NCI-H2171 treated with DMSO at 0.1 percent for 48 hours (cell line): Measurements from ENCODE around the gene THSD4.
A peak's percentile ranks its signal among the peaks of the same experiment; 100 is the strongest.

Source experiments
- DNase-seq: peaks from one replicate; lab custom pipeline; 2025; lab: John Stamatoyannopoulos, UW

The THSD4 gene

DNA sequence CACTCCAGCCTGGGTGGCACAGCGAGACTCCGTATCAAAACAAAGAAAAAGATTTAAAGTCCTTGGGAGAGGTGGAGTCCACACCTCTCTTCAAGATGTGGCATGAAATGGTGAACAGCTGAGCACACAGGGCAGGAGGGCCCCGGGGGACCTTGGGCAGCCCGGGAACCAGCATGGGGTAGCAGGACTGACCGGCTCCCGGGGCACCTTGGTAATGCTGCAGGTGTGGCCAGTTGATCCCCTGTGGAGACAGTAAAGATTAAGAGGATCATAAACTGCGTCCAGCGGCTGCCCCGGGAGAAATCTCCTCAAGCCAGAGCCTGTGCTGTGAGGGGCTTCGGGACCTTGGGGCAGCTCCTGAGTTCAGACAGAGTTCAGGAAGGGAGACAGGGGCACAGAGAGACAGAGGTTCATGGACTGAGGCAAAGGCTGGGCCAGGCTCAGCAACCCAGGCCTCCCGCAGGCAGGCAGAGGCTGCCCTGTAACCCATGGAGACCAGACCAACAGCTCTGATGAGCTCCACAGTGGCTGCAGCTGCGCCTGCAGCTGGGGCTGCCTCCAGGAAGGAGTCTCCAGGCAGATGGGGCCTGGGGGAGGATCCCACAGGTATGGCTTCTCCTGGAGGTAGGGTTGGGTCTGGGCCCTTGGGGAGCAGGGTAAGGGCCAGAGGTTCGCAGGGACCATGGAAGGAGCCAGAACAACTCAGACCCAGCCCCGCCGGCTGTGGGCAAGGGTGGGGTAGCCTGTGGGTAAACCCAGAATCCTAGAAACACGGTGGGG lies 695.2 kb downstream of the THSD4 start, which contains the start of gene NR2E3:
TSS of gene NR2E3 (plus strand) at position 299 of the 780 bp plus-strand sequence. CDS start at position 489, 190 bp downstream.
- no peak for DNase-seq

DNA sequence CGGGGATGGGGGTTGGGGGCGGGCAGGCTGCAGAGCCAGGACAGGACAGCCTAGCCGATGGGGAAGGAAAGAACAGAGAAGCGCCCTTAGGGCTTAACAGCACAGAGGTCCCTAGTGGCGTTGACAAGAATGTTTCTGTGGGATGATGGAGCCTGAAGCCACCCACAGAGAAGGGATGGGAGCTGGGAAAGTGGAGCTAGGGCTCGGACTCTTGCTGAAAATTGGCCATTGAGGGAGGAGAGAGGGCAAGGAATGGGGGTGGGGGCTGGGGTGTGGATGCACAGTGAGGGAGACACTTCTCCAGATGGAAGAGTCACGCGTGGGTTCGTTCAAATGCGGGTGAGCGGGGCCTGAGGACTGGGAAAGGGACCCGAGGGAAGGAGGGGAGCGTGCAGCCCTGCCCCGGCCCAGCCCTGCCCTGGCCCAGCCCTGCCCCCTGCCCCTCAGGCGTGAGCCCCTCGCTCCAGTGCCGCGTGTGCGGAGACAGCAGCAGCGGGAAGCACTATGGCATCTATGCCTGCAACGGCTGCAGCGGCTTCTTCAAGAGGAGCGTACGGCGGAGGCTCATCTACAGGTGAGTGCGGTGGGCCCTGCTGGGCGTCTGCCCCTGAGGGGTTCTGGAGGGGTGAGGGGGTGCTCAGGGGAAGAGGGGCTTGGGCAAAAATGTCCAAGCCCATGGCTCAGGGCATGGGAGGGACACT lies 695.9 kb downstream of the THSD4 start:
- DNase-seq = no peak

DNA sequence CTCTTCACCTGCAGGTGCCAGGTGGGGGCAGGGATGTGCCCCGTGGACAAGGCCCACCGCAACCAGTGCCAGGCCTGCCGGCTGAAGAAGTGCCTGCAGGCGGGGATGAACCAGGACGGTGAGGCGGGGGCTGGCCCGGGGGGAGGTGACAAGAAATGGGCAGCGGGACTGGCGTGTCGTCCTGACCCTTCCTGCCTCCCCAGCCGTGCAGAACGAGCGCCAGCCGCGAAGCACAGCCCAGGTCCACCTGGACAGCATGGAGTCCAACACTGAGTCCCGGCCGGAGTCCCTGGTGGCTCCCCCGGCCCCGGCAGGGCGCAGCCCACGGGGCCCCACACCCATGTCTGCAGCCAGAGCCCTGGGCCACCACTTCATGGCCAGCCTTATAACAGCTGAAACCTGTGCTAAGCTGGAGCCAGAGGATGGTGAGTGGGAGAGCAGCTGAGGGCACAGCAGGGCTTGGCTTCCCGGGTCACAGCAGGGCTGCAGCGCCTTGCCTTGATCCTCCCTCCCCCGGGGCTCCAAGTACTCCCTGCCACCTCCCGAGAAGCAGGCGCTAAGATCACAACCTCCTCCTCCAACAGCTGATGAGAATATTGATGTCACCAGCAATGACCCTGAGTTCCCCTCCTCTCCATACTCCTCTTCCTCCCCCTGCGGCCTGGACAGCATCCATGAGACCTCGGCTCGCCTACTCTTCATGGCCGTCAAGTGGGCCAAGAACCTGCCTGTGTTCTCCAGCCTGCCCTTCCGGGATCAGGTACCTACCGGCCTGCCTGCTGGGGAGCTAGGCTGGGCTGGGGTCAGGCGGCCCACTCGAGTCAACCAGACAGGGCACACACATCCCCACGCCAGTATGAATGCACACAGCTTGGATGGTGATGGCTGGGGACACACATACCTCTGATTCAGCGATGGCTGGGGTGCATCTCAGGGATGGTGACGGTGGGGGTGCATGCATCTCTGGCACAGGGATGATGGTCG lies 696.8 kb downstream of the THSD4 start:
- DNase-seq = no peak

DNA sequence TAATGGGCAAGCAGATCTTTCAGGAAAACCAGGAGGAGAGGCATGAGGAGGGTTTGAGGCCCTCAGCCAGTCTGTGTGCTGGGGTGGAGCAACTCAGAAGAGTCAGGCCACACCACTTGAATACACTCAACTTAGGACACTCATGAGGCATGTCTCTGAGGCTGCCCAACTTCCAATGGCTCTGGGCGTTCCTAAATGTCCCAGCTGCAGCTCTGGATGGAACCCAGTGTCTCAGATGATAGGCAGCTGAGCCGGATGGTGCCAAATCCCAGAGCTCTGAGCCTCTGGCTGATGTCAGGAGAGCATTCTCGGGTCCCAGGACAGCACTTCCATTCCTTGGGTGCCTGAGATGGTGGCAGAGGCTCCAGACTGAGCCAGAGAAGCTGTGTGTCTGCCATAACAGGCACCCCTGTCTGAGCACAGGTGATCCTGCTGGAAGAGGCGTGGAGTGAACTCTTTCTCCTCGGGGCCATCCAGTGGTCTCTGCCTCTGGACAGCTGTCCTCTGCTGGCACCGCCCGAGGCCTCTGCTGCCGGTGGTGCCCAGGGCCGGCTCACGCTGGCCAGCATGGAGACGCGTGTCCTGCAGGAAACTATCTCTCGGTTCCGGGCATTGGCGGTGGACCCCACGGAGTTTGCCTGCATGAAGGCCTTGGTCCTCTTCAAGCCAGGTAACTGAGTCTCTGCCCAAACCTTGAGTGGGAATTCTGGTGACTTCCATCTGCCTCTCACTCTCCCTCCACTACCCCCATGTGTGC lies 697.9 kb downstream of the THSD4 start:
- DNase-seq = no peak

DNA sequence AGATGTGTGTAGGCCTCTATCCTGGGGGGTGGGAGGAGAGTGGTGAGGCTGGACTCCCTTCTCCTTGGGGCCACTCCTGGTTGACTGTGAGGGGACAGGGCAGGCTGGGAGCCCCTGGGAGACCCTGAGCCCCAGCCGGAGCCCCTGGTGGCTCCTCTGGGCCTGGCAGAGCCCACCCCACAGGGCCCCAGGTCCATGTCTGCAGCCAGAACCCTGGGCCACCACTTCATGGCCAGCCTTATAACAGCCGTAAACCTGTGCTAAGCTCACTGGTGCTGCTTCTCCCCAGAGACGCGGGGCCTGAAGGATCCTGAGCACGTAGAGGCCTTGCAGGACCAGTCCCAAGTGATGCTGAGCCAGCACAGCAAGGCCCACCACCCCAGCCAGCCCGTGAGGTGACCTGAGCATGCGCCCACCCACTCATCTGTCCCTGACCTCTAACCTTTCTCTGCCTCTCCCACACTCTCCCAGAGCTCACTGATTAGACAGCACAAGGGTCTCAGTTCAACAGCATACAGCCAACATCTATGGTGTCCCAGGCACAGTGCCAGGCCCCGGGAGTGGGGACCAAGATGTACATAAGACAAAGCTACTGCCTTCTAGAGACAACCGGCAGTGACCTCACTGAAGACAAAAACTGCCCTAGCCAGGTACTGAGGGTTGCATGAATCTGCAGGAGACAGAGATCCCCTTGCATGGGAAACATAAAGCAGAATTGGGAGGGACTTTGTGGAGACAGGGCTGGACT lies 698.6 kb downstream of the THSD4 start:
- no peak for DNase-seq

DNA sequence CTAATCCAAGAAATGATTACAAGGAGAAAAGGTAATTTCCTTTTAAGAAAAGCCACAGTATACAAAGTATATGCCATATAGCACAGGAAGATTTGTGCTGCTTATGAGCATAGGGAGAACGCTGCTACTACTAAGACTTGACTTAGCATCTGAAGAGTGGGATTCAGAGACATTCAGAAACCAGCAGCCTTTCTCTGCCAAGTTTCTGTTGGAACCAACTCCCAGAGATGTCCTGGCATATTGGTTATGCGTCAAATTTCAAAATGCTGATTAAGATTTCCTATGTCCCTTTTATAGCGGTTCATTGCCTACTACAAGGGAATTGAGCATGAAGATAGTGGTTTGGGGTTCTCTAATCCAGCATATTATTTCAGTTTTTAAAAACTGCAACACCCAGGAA lies 700.0 kb downstream of the THSD4 start:
- DNase-seq = no peak

DNA sequence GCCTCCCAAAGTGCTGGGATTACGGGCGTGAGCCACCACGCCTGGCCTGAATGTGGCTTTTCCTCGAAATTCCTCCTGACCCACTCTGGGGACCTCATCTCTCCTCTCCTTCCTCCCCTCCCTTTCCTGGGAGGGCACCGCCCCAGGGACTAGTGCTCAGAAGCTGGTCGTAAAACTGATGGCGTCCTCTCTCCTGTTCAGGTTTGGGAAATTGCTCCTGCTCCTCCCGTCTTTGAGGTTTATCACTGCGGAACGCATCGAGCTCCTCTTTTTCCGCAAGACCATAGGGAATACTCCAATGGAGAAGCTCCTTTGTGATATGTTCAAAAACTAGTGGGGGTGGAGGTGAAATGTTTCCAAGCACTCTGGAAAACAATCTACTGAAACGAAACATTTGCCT lies 702.1 kb downstream of the THSD4 start:
- DNase-seq = no peak

DNA sequence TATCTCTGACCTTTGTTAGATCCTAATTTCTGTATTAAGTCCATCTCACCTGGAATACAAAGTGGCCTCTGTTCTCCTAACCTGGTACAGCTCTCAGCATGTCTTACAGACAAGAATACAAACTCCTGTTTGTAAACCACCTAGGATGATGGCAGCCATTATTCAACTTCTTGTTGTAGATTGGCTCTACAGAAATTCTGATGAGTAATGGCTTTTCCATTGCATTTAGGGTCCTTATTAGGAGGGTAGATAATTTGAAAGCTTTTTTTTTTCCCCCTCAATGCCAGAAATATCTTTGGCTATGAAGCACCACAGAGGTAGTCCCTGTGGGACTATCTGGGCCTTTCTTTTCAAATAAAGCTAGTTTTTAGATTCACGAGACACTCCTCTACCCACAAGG lies 704.9 kb downstream of the THSD4 start:
- DNase-seq = no peak

DNA sequence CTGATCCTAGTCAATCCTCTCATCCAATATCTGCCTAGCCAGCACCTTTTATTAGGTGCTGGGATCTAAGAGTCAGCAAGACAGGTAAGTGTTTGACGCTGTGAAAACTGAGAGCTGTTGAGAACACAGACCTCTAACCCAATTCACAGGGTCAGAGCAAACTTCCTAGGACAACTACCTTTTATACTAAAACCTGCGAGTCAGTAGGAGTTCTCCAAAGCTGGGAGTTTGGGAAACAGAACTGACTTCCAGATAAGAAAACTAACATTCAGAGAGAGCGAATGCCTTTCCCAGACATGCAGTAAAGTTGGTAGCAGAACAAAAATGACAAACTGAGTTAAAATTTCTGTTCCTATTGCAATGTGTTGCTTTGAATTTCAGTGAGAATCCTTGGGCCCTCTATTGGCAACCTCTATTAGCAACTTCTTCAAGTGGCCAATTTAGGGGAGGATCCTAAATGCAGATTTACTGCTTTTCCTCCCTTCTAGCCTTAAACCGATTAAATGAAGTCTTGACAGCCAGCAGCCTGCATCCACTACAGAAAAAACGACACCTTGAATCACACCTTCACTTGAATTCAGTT lies 706.4 kb downstream of the THSD4 start:
- no peak for DNase-seq

DNA sequence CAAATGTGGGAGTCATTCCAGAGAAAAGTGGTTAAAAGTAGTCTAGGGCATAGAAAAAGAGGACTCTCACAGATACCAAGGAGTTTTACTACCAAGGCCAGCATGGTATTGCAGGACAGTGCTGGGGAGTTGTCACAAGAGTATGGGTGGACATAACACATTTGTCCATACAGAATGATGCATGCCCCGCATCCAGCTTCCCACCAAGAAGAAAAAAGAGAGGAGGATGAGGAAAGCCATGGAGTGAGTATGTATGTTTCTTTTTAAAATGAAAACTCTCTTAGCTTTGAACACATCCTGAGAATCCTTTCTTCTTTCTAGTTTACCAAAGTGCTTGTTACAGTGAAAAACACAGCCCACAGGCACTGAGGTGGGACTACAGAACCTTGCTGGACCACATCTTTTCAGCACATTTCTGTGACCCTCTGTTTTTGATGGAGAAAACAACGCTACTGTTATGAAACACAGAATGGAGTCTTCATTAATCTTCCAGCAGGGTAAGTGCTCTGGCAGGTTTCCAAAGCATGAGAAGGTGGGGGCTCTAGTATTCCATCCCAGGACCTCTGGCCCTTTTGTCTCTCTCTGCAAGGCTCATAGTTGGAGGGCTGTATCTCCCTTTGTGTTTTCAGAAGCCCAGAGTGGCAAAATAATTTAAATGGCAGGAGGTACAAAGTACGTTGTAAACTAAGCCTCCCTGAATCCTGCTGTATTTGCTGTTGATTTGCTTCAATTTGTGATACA lies 707.8 kb downstream of the THSD4 start:
- DNase-seq = no peak

DNA sequence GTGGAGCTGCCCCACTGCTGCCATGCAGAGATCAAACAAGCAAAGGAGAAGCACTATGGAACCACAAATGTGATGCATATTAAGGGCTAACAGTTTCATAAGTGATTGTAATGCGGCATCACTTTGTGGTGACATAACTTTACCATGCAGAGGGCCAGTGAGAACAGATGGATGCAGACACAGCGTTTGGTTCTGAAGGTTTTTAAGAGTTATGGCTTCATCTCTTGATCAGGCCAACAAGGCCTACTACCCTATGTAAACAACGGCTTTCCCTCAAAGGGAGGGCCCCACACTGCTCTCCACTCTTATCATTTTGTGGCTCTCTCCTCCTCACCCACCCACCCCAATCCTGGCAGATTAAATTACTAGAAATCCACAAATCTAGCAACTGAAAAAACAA lies 708.5 kb downstream of the THSD4 start:
- no peak for DNase-seq

DNA sequence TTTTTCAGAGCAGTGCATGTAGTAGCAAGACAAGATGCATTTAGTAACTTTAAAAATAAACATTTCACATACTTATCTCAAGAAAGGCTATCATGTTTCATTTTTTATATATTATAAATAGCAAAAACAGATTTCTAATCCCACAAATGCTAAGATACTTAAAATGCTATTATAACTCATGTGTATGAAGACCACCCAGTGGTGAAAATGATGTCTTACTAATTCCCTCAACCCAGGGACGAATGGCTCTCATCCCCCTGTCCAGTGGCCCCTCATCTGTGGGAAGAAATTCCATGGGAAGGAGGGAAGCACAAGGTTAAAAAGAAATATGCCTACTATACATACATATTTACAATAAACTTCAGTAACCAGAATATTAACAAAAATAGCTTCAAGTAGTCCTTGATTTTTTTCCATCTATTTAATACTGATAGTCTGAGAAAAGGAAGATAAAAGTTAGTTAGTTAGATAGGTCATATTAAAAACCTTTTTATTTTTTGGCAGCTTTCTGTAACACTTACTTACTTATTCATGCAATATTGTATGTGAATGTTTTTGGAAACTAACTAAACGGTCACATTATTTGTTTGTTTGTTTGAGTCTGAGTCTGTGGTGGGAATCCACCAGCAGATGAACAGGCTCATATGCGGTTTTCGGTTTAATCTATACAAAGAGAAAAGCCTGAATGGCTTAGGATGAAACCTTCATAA lies 709.9 kb downstream of the THSD4 start:
- no peak for DNase-seq

DNA sequence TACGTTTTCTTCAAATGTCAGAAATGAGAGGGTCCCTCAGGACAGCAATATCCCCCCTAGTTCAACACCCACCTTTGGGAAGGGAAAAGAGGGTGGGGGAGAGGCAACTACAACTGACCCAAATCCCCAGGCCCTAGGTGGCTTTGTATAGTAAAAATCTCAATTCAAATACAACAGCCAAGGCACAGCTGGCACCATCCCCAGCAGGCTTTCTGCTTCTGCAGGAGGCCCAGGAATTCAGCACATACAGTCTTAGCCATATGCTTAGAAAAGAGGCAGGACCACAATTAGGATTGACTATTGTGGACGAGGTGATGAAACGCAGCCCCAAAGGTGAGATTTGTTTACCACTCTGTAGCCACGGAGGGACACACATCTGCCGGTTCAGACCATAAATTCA lies 710.9 kb downstream of the THSD4 start:
- peak; percentile 38 for DNase-seq

DNA sequence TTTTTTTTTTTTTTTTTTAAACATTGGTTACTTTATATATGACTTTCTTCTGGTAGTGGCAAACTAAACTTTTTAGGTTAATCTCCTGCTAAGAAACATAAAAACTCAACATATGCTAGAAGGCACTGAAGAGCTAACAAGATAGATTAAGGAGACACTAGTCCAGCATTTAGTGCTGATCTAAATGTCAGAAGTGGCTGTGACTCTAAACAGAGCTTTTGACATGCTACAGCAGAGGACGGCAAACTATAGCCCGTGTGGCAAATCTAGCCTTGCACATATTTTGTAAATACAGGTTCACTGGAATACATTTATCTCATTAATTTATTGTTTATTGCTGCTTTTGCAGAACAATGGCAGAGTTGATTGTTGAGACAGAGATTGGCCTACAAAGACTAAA lies 715.7 kb downstream of the THSD4 start:
- DNase-seq = no peak
